ENCODE results near the gene OR5C1.

Gene OR5C1

GRCh38 chr9:122785269-122785668 is 3.5 kb upstream of the OR5C1 start:
- Histone ChIP-seq H3K79me2 (ENCODE audit: control insufficient read depth, low read length) (no peaks in the 10 kb centered on the region), H3K4me3 (ENCODE audit: low read length) (no peak overlapping the region)

GRCh38 chr9:122786338-122786737 is 2.4 kb upstream of the OR5C1 start:
- Histone ChIP-seq H3K4me3 (ENCODE audit: low read length) (no peak overlapping the region), H3K27ac (ENCODE audit: low read depth, low read length) (no peak overlapping the region), H3K27me3 (ENCODE audit: control insufficient read depth, low read length) (no peaks in the 10 kb centered on the region), H4K20me1 (ENCODE audit: control insufficient read depth, insufficient read depth, low read depth, low read length) (no peaks in the 10 kb centered on the region), H3K36me3 (ENCODE audit: control insufficient read depth, low read length) (no peaks in the 10 kb centered on the region), H3K4me1 (ENCODE audit: control insufficient read depth, low read length) (no peaks in the 10 kb centered on the region), H3K79me2 (ENCODE audit: control insufficient read depth, low read length) (no peaks in the 10 kb centered on the region), H3F3A (ENCODE audit: control insufficient read depth, insufficient read depth) (no peaks in the 10 kb centered on the region), H3K9me3 (ENCODE audit: control insufficient read depth, insufficient read depth, low read length) (no peaks in the 10 kb centered on the region), H3K9me2 (replicated peaks; ENCODE audit: control insufficient read depth, low read length) (no peaks in the 10 kb centered on the region), H3K4me2 (ENCODE audit: low read length) (no peak overlapping the region)
- no peak for TF ChIP-seq CTCF (IDR thresholded peaks at IDR 0.05; ENCODE audit: low read depth, low read length, poor library complexity, severe bottlenecking)
- TF ChIP-seq EZH2phosphoT487 (IDR thresholded peaks at IDR 0.05; ENCODE audit: borderline replicate concordance, low read length) = no peak

More at GRCh38 chr9:122785269-122785668, 3.5 kb upstream of the OR5C1 start:
- no peaks in the 10 kb centered on the region for H3K9me2 ChIP-seq (replicated peaks; ENCODE audit: control insufficient read depth, low read length)
- no peaks in the 10 kb centered on the region for H3K9me3 ChIP-seq (ENCODE audit: control insufficient read depth, insufficient read depth, low read length)
- H3F3A ChIP-seq (ENCODE audit: control insufficient read depth, insufficient read depth) = no peaks in the 10 kb centered on the region
- H3K27ac ChIP-seq (ENCODE audit: low read depth, low read length) = no peak overlapping the region
- no peaks in the 10 kb centered on the region for H3K4me1 ChIP-seq (ENCODE audit: control insufficient read depth, low read length)
- H3K4me2 ChIP-seq (ENCODE audit: low read length) = no peak overlapping the region
- no peak for TF ChIP-seq EZH2phosphoT487 (IDR thresholded peaks at IDR 0.05; ENCODE audit: borderline replicate concordance, low read length)
- no peak for TF ChIP-seq CTCF (IDR thresholded peaks at IDR 0.05; ENCODE audit: low read depth, low read length, poor library complexity, severe bottlenecking)
- no peaks in the 10 kb centered on the region for H3K27me3 ChIP-seq (ENCODE audit: control insufficient read depth, low read length)
- H3K36me3 ChIP-seq (ENCODE audit: control insufficient read depth, low read length) = no peaks in the 10 kb centered on the region
- H4K20me1 ChIP-seq (ENCODE audit: control insufficient read depth, insufficient read depth, low read depth, low read length) = no peaks in the 10 kb centered on the region

- Histone ChIP-seq H3K79me2 (ENCODE audit: control insufficient read depth, low read length) (no peaks in the 10 kb centered on the region), H3K27ac (ENCODE audit: low read depth, low read length) (no peak overlapping the region), H3F3A (ENCODE audit: control insufficient read depth, insufficient read depth) (no peaks in the 10 kb centered on the region), H3K9me2 (replicated peaks; ENCODE audit: control insufficient read depth, low read length) (no peaks in the 10 kb centered on the region), H3K36me3 (ENCODE audit: control insufficient read depth, low read length) (no peaks in the 10 kb centered on the region), H4K20me1 (ENCODE audit: control insufficient read depth, insufficient read depth, low read depth, low read length) (no peaks in the 10 kb centered on the region), H3K27me3 (ENCODE audit: control insufficient read depth, low read length) (no peaks in the 10 kb centered on the region), H3K4me1 (ENCODE audit: control insufficient read depth, low read length) (no peaks in the 10 kb centered on the region), H3K4me2 (ENCODE audit: low read length) (no peak overlapping the region), H3K4me3 (ENCODE audit: low read length) (no peak overlapping the region), H3K9me3 (ENCODE audit: control insufficient read depth, insufficient read depth, low read length) (no peaks in the 10 kb centered on the region)
- TF ChIP-seq CTCF (IDR thresholded peaks at IDR 0.05; ENCODE audit: low read depth, low read length, poor library complexity, severe bottlenecking) = no peak
- no peak for TF ChIP-seq EZH2phosphoT487 (IDR thresholded peaks at IDR 0.05; ENCODE audit: borderline replicate concordance, low read length)
These were observed 718 bp downstream of the OR5C1 start for GRCh38 chr9:122789256-122790046.

Data from DOHH2 (cell line).